Stomach (tissue), 9 donors: Measurements from ENCODE around the gene GPR17. TPM values are rescaled to one million over a fixed set of nuclear protein-coding genes. Genes with fewer than 3 reads are reported as not detected.
A peak's percentile ranks its signal among the peaks of the same experiment; 100 is the strongest.

ENCODE experiments used
- DNase-seq, 2 donors: peaks; one replicate each; pipeline versions ENCODE4 v3.0.0 to v3.0.0-alpha.2; 2013 to 2019
- H3K27ac ChIP-seq, 5 donors: fragments of 200-600 bp in 4 of 5; sonication (generic) in 4 of 5; one replicate each; pipeline ENCODE4 v1.5.1; 2013 to 2019; ENCODE audit warnings: mild to moderate bottlenecking in 1 of 5, moderate library complexity in 1 of 5
- H3K27me3 ChIP-seq, 3 donors: fragments of 200-600 bp; sonication (generic); one replicate each; pipeline ENCODE4 v1.5.1; 2017 to 2019; ENCODE audit warnings: mixed run types in 1 of 3
- H3K36me3 ChIP-seq, 4 donors: fragments of 200-600 bp; sonication (generic); 1 replicate in 3 of 4; 2 replicates in 1 of 4; pipeline ENCODE4 v1.5.1; 2016 to 2019
- H3K4me1 ChIP-seq, 4 donors: fragments of 200-600 bp; sonication (generic); one replicate each; pipeline ENCODE4 v1.5.1; 2016 to 2019
- H3K4me3 ChIP-seq, 4 donors: fragments of 200-600 bp; sonication (generic) in 3 of 4; one replicate each; pipeline ENCODE4 v1.5.1; 2016 to 2019; ENCODE audit warnings: mild to moderate bottlenecking in 1 of 4
- H3K9me3 ChIP-seq, 4 donors: fragments of 200-600 bp; sonication (generic); one replicate each; pipeline ENCODE4 v1.5.1; 2016 to 2019
- CTCF ChIP-seq, 7 experiments: fragments of 450-650 bp in 4 of 7; fragments of 200-600 bp in 3 of 7; sonication (generic) in 3 of 7; IDR thresholded peaks; one replicate each; pipeline ENCODE4 v1.5.1; 2016 to 2019; ENCODE audit warnings: antibody characterized with exemption in 7 of 7, control low read depth in 2 of 7, mild to moderate bottlenecking in 1 of 7
- EP300 ChIP-seq: sonication (generic); formaldehyde crosslinking; IDR thresholded peaks from one replicate; pipeline ENCODE4 v1.6.1; 2017; ENCODE audit warnings: antibody characterized with exemption
- POLR2A ChIP-seq, 4 donors: fragments of 450-650 bp; IDR thresholded peaks; one replicate each; pipeline ENCODE4 v1.6.1; 2016; ENCODE audit warnings: antibody characterized with exemption in 4 of 4, control low read depth in 2 of 4, mild to moderate bottlenecking in 1 of 4, moderate library complexity in 1 of 4
- POLR2AphosphoS5 ChIP-seq, 3 donors: sonication (generic); formaldehyde crosslinking; IDR thresholded peaks; one replicate each; pipeline ENCODE4 v1.6.1; 2016; ENCODE audit warnings: antibody characterized with exemption in 3 of 3
- WGBS, 5 donors: extraction: QIAGEN DNeasy Blood & Tissue Kit in 3 of 5; methylation state at CpG; one replicate each; pipeline versions ENCODE4 v1.1.5 to v1.1.7; 2013 to 2018; 5-methylcytosine and 5-hydroxymethylcytosine counted together
- intact Hi-C: fragments of 100-400 bp; cut with DNase I; formaldehyde crosslinking; loops from one replicate; pipeline ENCODE4 v1.15.1; 2023; ENCODE audit warnings: low total_unique reads
- polyA plus RNA-seq, 3 donors: library from polyadenylated mRNA; stranded (reverse); fragments of 200-250 nt; gene quantifications; one replicate each; pipeline ENCODE4 v1.2.3, GENCODE V29; 2013
- total RNA-seq, 5 donors: library from RNA; depleted of rRNA; stranded (reverse); fragments of >200 nt; gene quantifications; one replicate each; pipeline versions ENCODE4 v1.1.0 to v1.2.3, GENCODE V29; 2014 to 2016
- donor health status: healthy with polysubstance abuse.
- donor health status: Bipolar disorder and iron deficiency.
- donor health status: healthy.

GPR17 gene
- total and polyA plus RNA-seq, 8 donors, result 0.19 to 0.61 (median 0.25) TPM; not detected in 5

GRCh38 chr2:127683757-127684156 lies 37.8 kb downstream of the GPR17 start:
- no peak overlapping the region for H3K4me3 ChIP-seq
- H3K9me3 ChIP-seq, result no peaks in the 10 kb centered on the region
- no peaks in the 10 kb centered on the region for H3K27me3 ChIP-seq
- TF ChIP-seq CTCF (IDR thresholded peaks at IDR 0.05) (no peak), EP300 (no peak), POLR2AphosphoS5 (IDR thresholded peaks at IDR 0.05) (no peak), POLR2A (IDR thresholded peaks at IDR 0.05) (no peak)
- H3K4me1 ChIP-seq, result peaks cover 6 to 35% (median 22%) of the 10 kb centered on the region in 4 donors
- 56 to 78% (median 76%) methylated on average over 10 to 15 of the region's 15 CpGs for WGBS, 5 donors
- DNase-seq, result no peak
- H3K27ac ChIP-seq, result peak overlapping the region in 3 of 5 donors; percentile 32 to 69 (median 37)
- no peaks in the 10 kb centered on the region for H3K36me3 ChIP-seq
- intact Hi-C loops, result no loop called here

- Histone ChIP-seq H3K27me3 (no peaks in the 10 kb centered on the region), H3K36me3 (no peaks in the 10 kb centered on the region), H3K4me1 (peaks cover 6 to 35% (median 22%) of the 10 kb centered on the region in 4 donors), H3K9me3 (peaks cover under 1 to 6% (median 4%) of the 10 kb centered on the region in 4 donors), H3K4me3 (no peak overlapping the region), H3K27ac (peak overlapping the region in 1 of 5 donors; percentile 7)
- TF ChIP-seq POLR2AphosphoS5 (IDR thresholded peaks at IDR 0.05), result no peak
- no peak for TF ChIP-seq POLR2A (IDR thresholded peaks at IDR 0.05)
- no peak for TF ChIP-seq EP300
- DNase-seq, result no peak
- 62 to 70% (median 64%) methylated on average over 8 of the region's 8 CpGs for WGBS, 5 donors
- intact Hi-C loops, result no loop called here
These were observed 39.6 kb downstream of the GPR17 start for GRCh38 chr2:127685410-127686080.

- intact Hi-C loops, result no loop called here
- TF ChIP-seq POLR2A (IDR thresholded peaks at IDR 0.05) (no peak), POLR2AphosphoS5 (IDR thresholded peaks at IDR 0.05) (no peak), CTCF (IDR thresholded peaks at IDR 0.05) (no peak), EP300 (no peak)
These were observed 42.5 kb downstream of the GPR17 start for GRCh38 chr2:127688405-127688804.

GRCh38 chr2:127690696-127691095 lies 44.7 kb downstream of the GPR17 start:
- no peak for TF ChIP-seq EP300
- no peak for TF ChIP-seq POLR2A (IDR thresholded peaks at IDR 0.05)
- DNase-seq, result no peak
- Histone ChIP-seq H3K9me3 (peaks cover 7 to 15% (median 11%) of the 10 kb centered on the region in 4 donors), H3K4me1 (peaks cover 4 to 8% (median 6%) of the 10 kb centered on the region in 4 donors), H3K4me3 (no peak overlapping the region), H3K36me3 (no peaks in the 10 kb centered on the region), H3K27me3 (no peaks in the 10 kb centered on the region), H3K27ac (no peak overlapping the region)
- intact Hi-C loops, result no loop called here
- WGBS, 5 donors, result 82 to 94% (median 85%) methylated on average over 2 of the region's 2 CpGs

More at GRCh38 chr2:127688405-127688804, 42.5 kb downstream of the GPR17 start:
- Histone ChIP-seq H3K27me3 (no peaks in the 10 kb centered on the region), H3K9me3 (peaks cover 7 to 15% (median 11%) of the 10 kb centered on the region in 4 donors), H3K36me3 (no peaks in the 10 kb centered on the region), H3K4me1 (peaks cover 0 to 9% (median 6%) of the 10 kb centered on the region in 4 donors), H3K27ac (no peak overlapping the region), H3K4me3 (no peak overlapping the region)
- WGBS, 5 donors, result 57 to 77% (median 74%) methylated on average over 1 of the region's 1 CpG
- DNase-seq, result no peak

- H3K4me1 ChIP-seq, result peaks cover 4 to 14% (median 7%) of the 10 kb centered on the region in 4 donors
- H3K27me3 ChIP-seq, result no peaks in the 10 kb centered on the region
- WGBS, 5 donors, result 82 to 90% (median 88%) methylated on average over 9 of the region's 9 CpGs
- DNase-seq, result no peak
- no peak for TF ChIP-seq POLR2A (IDR thresholded peaks at IDR 0.05)
- TF ChIP-seq EP300, result no peak
- no peak for TF ChIP-seq CTCF (IDR thresholded peaks at IDR 0.05)
- TF ChIP-seq POLR2AphosphoS5 (IDR thresholded peaks at IDR 0.05), result no peak
- H3K9me3 ChIP-seq, result peaks cover 7 to 15% (median 11%) of the 10 kb centered on the region in 4 donors
- no peaks in the 10 kb centered on the region for H3K36me3 ChIP-seq
- intact Hi-C loops, result no loop called here
- H3K27ac ChIP-seq, result peak overlapping the region in 3 of 5 donors; percentile 24 to 77 (median 26)
- peak overlapping the region in 2 of 4 donors; percentile 31 to 39 for H3K4me3 ChIP-seq
These were observed 49.0 kb downstream of the GPR17 start for GRCh38 chr2:127694986-127695385.
